Small intestine (tissue), 7 donors: Measurements from ENCODE around the gene THSD1. TPM values are rescaled to one million over a fixed set of nuclear protein-coding genes. Genes with fewer than 3 reads are reported as not detected.
"Not testable (repeated sequence)": the region's sequence is repeated elsewhere in the genome, so short reads cannot be mapped to it uniquely, and the experiment has no call there.

Source experiments
- DNase-seq, 2 donors: peaks; one replicate each; pipeline versions ENCODE4 v3.0.0 to v3.0.0-alpha.2; 2013
- FAIRE-seq: peaks from 2 replicates; lab custom pipeline; 2012; peaks lifted over from hg19 to GRCh38; lab: Jason Lieb, UNC
- H3K27ac ChIP-seq, 3 donors: one replicate each; pipeline ENCODE4 v1.5.1; 2013; ENCODE audit warnings: low read length in 2 of 3, mild to moderate bottlenecking in 2 of 3, control low read depth in 1 of 3, inconsistent platforms in 1 of 3, low read depth in 1 of 3, moderate library complexity in 1 of 3
- H3K27me3 ChIP-seq, 3 donors: one replicate each; pipeline ENCODE4 v1.6.1; 2013; ENCODE audit warnings: low read length in 3 of 3, inconsistent platforms in 1 of 3; ENCODE audit not compliant: control insufficient read depth in 3 of 3, insufficient read depth in 3 of 3
- H3K36me3 ChIP-seq, 3 donors: one replicate each; pipeline ENCODE4 v1.6.1; 2013; ENCODE audit warnings: low read length in 3 of 3, inconsistent platforms in 1 of 3, low read depth in 1 of 3, mild to moderate bottlenecking in 1 of 3, moderate library complexity in 1 of 3; ENCODE audit not compliant: control insufficient read depth in 3 of 3, insufficient read depth in 2 of 3
- H3K4me1 ChIP-seq, 3 donors: one replicate each; pipeline ENCODE4 v1.6.1; 2013; ENCODE audit warnings: low read length in 2 of 3, inconsistent platforms in 1 of 3, low read depth in 1 of 3, mild to moderate bottlenecking in 1 of 3, moderate library complexity in 1 of 3; ENCODE audit not compliant: control insufficient read depth in 3 of 3, insufficient read depth in 2 of 3
- H3K4me3 ChIP-seq, 3 donors: one replicate each; pipeline ENCODE4 v1.5.1; 2013; ENCODE audit warnings: low read length in 3 of 3, control low read depth in 1 of 3, inconsistent platforms in 1 of 3, low read depth in 1 of 3, mild to moderate bottlenecking in 1 of 3, moderate library complexity in 1 of 3
- H3K9me3 ChIP-seq, 2 donors: one replicate each; pipeline ENCODE4 v1.6.1; 2013; ENCODE audit warnings: low read depth in 1 of 2, low read length in 1 of 2; ENCODE audit not compliant: control insufficient read depth in 2 of 2, insufficient read depth in 1 of 2
- WGBS, 3 donors: extraction: QIAGEN DNeasy Blood & Tissue Kit; methylation state at CpG; one replicate each; pipeline ENCODE4 v1.1.7; 2013; 5-methylcytosine and 5-hydroxymethylcytosine counted together
- polyA plus RNA-seq, 4 donors: library from polyadenylated mRNA; stranded (reverse) in 3 of 4; unstranded in 1 of 4; fragments of 200-250 nt in 3 of 4; fragments of 120-200 nt in 1 of 4; gene quantifications; one replicate each; pipeline versions ENCODE4 v1.2.1 to v1.2.3, GENCODE V29; 2013
- donor health status: healthy with polysubstance abuse.
- donor health status: control.
- donor health status: control.
- donor health status: Bipolar disorder and iron deficiency.
- donor health status: healthy.

Gene THSD1
- polyA plus RNA-seq, 4 donors = 0.22 to 4.3 (median 1.8) TPM

DNA sequence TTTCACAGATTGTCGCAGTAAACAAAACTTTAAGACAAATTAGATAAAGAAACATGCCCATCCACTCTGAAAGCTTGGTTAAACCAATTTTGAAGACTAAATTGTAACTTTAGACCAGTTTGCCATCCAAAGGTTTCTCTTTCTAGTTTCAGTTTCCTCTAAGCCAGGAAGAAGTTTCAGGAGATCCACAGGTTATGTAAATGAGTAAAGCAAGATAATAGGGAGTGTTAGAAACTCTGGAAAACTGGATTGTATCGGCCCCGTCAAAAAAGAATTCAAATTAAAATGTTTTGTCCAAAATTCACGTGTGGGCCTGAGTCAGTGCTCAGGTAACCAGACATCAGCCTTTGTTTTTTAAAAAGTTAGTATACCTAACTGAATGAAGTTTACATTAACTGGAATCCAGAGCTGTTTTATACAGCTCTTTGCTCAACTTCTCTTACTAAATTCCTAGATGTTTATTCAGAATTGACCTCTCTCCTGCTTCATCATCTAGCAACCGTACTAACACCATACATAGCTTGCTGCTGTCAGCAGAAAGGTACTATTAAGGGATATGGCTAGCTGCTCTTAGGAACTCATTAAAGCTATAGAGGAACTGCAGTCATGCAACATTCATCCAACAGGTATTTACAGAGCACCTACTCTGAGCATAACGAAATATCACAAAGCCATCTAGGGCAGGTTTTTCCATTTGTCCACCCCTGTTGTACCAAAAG lies 43.6 kb downstream of the THSD1 start:
- FAIRE-seq = peak; percentile 30
- not testable (repeated sequence) for H3K27me3 ChIP-seq, H3K9me3 ChIP-seq, DNase-seq, H3K27ac ChIP-seq, H3K4me3 ChIP-seq, H3K4me1 ChIP-seq, H3K36me3 ChIP-seq
- WGBS, 3 donors = 55 to 87% (median 73%) methylated on average over 5 of the region's 6 CpGs

DNA sequence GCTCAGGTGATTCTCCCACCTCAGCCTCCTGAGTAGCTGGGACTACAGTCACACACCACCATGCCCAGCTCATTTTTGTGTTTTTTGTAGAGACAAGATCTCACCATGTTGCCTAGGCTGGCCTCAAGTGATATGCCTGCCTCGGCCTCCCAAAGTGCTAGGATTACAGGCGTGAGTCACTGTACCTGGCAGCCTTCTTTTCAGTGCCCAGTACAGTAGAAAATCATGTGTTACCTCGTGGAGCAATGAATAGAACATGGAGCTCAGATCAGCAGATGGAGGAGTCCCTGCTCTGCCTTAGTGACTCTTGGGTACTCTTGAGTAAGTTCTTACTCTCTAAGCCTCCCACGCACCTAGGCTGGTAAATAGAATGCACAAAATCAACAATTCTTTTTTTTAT lies 44.7 kb downstream of the THSD1 start:
- Histone ChIP-seq H3K36me3 (no peaks in the 10 kb centered on the region), H3K9me3 (no peaks in the 10 kb centered on the region), H3K4me3 (no peak overlapping the region), H3K27ac (no peak overlapping the region), H3K4me1 (no peaks in the 10 kb centered on the region), H3K27me3 (no peaks in the 10 kb centered on the region)
- 83 to 90% (median 88%) methylated on average over 4 of the region's 4 CpGs for WGBS, 3 donors
- no peak for DNase-seq
- no peak for FAIRE-seq

DNA sequence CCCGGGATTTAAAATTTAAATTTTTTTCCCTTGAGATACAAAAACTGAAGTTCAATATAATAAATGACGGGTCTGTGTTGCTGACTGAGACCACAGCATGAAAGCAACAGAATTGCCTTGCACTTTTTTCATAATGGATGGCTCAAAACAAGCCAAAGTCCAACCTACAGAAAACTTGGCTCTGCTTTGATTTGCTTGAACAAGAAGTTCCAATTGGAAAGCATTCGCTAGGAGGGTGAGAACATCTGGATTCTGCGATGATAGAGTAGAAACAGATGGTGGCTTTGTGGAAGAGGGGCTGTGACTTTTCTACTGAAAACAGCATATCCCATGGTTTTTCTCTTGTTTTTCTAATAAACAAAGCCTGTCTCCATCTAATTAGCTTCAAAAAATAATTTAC lies 46.4 kb downstream of the THSD1 start:
- Histone ChIP-seq H3K4me3 (no peak overlapping the region), H3K4me1 (no peaks in the 10 kb centered on the region), H3K9me3 (no peaks in the 10 kb centered on the region), H3K36me3 (no peaks in the 10 kb centered on the region), H3K27me3 (no peaks in the 10 kb centered on the region), H3K27ac (no peak overlapping the region)
- no peak for FAIRE-seq
- 8 to 41% (median 26%) methylated on average over 4 of the region's 4 CpGs for WGBS, 3 donors
- peak in 1 of 2 donors; percentile 36 for DNase-seq

DNA sequence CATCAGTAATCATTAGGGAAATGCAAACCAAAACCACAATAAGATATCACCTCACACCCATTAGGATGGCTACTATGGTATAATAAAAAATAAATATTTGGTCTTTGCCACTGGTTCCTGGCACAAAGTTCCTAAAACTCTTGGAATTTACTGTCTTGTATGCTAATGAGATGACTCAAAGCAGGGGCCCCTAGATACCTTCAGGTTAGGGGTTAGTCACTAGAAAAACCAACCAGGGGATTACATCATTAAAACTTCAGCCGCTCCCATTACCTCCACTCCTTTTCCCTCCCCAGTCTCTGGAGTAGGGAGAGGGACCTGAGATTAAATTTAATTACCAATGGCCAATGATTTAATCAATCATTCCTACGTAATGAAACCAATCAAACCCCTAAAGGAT lies 49.6 kb downstream of the THSD1 start:
- Histone ChIP-seq H3K4me3 (no peak overlapping the region), H3K36me3 (no peaks in the 10 kb centered on the region), H3K27ac (no peak overlapping the region), H3K4me1 (no peaks in the 10 kb centered on the region), H3K9me3 (no peaks in the 10 kb centered on the region), H3K27me3 (no peaks in the 10 kb centered on the region)
- FAIRE-seq (no peak), DNase-seq (no peak)
- 71 to 84% (median 83%) methylated on average over 2 of the region's 2 CpGs for WGBS, 3 donors

DNA sequence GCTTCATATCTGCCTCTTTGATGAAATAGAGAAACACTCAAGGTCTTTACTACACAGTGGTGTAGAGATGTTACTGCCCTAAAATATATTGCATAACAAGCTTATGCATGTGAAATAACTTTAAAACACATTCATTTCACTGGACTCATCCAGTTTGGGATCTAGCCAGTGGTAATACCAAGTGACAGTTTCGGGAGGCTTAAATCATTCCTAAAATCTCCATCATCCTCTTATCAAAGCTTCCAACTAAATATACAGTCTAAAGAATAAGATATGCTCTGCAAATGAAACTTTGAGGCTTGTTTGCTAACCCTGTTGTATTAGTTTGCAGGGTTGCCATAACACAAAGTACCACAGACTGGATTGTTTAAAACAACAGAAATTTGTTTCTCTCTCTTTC lies 52.8 kb downstream of the THSD1 start:
- no peaks in the 10 kb centered on the region for H3K4me1 ChIP-seq
- no peaks in the 10 kb centered on the region for H3K36me3 ChIP-seq
- DNase-seq (no peak), FAIRE-seq (no peak)
- H3K27me3 ChIP-seq = no peaks in the 10 kb centered on the region
- H3K27ac ChIP-seq = no peak overlapping the region
- H3K9me3 ChIP-seq = no peaks in the 10 kb centered on the region
- H3K4me3 ChIP-seq = no peak overlapping the region
- 62 to 72% (median 72%) methylated on average over 1 of the region's 1 CpG for WGBS, 3 donors

DNA sequence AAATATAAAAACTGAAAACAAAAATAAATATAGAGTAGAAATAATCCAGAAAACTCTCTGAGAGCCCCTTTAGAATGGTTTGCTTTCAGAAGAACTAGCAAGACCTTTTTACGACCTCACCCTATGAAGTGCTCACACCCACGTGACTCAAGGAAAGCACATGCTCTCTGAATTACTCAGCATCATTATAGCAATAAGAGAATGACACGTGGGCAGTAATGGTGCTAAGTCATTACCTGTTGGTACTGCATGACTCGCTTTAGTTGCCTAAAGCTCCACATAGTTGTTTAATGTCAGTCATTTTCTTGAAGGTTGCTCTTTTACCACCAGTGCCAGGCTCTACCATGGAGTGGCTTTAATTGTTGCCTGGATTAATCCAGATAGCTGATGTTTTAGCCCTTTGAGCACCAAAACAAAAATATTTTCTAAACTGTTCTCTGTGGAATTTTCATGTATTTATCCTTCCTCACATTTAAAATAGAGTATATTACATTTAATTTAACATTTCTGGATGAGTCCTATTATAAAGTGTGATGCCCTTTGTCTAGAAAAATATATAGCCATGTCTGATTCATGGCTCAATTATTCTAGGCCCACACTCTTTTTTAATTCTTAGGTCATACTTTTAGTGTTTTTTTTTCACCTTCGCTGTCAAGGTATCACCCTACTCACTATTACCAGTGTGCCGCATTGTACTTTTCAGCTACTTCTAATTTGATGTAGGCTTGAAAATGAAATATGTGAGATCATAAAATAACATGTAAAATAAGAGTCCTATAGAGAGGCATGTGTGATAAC lies 56.8 kb downstream of the THSD1 start:
- DNase-seq (peak; percentile 40 to 65), FAIRE-seq (no peak)
- Histone ChIP-seq H3K27ac (no peak overlapping the region), H3K9me3 (no peaks in the 10 kb centered on the region), H3K36me3 (no peaks in the 10 kb centered on the region), H3K4me1 (no peaks in the 10 kb centered on the region), H3K4me3 (no peak overlapping the region), H3K27me3 (no peaks in the 10 kb centered on the region)
- 43 to 63% (median 48%) methylated on average over 6 of the region's 6 CpGs for WGBS, 3 donors

DNA sequence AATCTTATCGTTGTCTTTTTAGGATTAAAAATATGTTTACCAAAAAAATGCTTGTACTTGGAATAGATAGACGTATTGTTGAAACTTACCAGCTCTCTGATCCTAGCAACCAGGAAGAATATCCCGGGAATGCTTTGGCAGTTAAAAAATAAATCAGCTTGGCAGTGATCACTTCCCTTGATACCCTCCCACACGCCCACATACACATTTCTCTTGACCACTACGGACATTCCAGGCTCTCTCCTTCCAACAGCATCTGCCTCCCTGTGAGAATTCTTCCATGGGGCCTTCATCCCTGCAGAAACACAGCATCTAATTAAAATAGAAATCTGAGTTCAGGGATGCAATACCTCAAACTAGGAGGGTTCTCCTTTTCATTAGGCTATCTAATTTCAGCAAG lies 57.9 kb downstream of the THSD1 start:
- Histone ChIP-seq H3K36me3 (no peaks in the 10 kb centered on the region), H3K27ac (no peak overlapping the region), H3K4me1 (no peaks in the 10 kb centered on the region), H3K4me3 (no peak overlapping the region), H3K27me3 (no peaks in the 10 kb centered on the region), H3K9me3 (no peaks in the 10 kb centered on the region)
- no peak for DNase-seq
- WGBS, 3 donors = 46 to 55% (median 54%) methylated on average over 5 of the region's 5 CpGs
- FAIRE-seq = no peak

DNA sequence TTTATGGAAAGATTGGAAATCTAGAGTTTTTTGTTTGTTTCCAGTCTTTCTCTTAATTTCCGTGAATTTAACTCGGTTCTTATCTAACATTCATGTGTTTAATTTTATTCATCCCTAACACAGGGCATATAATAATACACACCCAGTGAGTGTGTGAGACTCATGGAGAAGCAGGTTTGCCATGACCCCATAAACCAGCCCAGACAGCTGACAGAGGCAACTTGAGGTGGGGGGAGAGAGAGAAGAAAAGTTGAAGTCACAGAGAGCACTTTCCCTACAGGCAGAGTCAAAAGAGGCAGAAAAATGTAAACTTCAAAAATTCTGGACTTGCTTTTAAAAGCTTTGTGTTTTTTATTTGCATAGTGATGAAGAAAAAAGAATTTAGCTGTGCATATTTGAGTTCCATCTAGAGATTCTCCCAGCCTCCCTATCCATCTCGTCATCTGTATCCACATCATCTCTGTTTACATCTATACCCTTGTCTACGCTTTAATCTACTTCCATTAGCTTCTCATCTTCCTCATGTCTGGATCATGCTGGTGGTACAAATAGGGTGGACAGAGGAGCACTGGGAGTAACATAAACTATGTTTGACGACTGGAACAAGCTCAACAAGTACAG lies 60.2 kb downstream of the THSD1 start:
- H3K27me3 ChIP-seq = no peaks in the 10 kb centered on the region
- no peak for FAIRE-seq
- no peaks in the 10 kb centered on the region for H3K36me3 ChIP-seq
- H3K4me3 ChIP-seq = no peak overlapping the region
- no peak overlapping the region for H3K27ac ChIP-seq
- H3K4me1 ChIP-seq = no peaks in the 10 kb centered on the region
- WGBS, 3 donors = 60 to 68% (median 66%) methylated on average over 5 of the region's 5 CpGs
- DNase-seq = no peak
- H3K9me3 ChIP-seq = no peaks in the 10 kb centered on the region
